Stimulated activated CD8-positive, alpha-beta memory T cell treated with anti-CD3 and anti-CD28 coated beads, Interleukin-7, amount 100 ng/mL, for 48 hours (primary cell): ENCODE data around the gene NSD1.
"Not testable (repeated sequence)": the region's sequence is repeated elsewhere in the genome, so short reads cannot be mapped to it uniquely, and the experiment has no call there.

Experiments used
- DNase-seq, 2 donors: peaks; one replicate each; pipeline ENCODE4 v3.0.0-alpha.2; 2020; ENCODE audit warnings: low read depth in 1 of 2; ENCODE audit errors: extremely low read depth in 1 of 2

NSD1 gene

GRCh38 chr5:177124486-177124991, 9.0 kb upstream of the NSD1 start:
- DNase-seq, result no peak

GRCh38 chr5:177126771-177127170, 6.8 kb upstream of the NSD1 start:
- no peak for DNase-seq

- DNase-seq, result no peak
These were observed 5.0 kb upstream of the NSD1 start for GRCh38 chr5:177128551-177128981.

GRCh38 chr5:177130211-177131018, 3.2 kb upstream of the NSD1 start:
- no peak for DNase-seq

GRCh38 chr5:177131019-177131320, 2.6 kb upstream of the NSD1 start:
- DNase-seq, result no peak

- no peak for DNase-seq
These were observed 2.0 kb upstream of the NSD1 start for GRCh38 chr5:177131352-177132135.

- DNase-seq, result no peak
These were observed 1.2 kb upstream of the NSD1 start for GRCh38 chr5:177132136-177133095.

- no peak for DNase-seq
These were observed 502 bp downstream of the NSD1 start for GRCh38 chr5:177133853-177134696.

- DNase-seq, result no peak
These were observed 1.2 kb downstream of the NSD1 start for GRCh38 chr5:177134697-177135225.

- no peak for DNase-seq
These were observed 6.7 kb downstream of the NSD1 start for GRCh38 chr5:177140312-177140711.

GRCh38 chr5:177141496-177141895, 7.9 kb downstream of the NSD1 start:
- DNase-seq, result no peak

GRCh38 chr5:177142098-177142611, 8.6 kb downstream of the NSD1 start:
- no peak for DNase-seq

- DNase-seq, result no peak
These were observed 9.2 kb downstream of the NSD1 start for GRCh38 chr5:177142778-177143177.

GRCh38 chr5:177146891-177147638, 13.5 kb downstream of the NSD1 start:
- DNase-seq, result no peak

- DNase-seq, result not testable (repeated sequence)
These were observed 16.5 kb downstream of the NSD1 start for GRCh38 chr5:177150061-177150460.

GRCh38 chr5:177154003-177154643, 20.6 kb downstream of the NSD1 start:
- no peak for DNase-seq

GRCh38 chr5:177162379-177162778, 28.8 kb downstream of the NSD1 start:
- DNase-seq, result no peak

GRCh38 chr5:177163500-177163899, 29.9 kb downstream of the NSD1 start:
- DNase-seq, result no peak
